HL-60 (cell line): ENCODE data around the gene RFXANK.

Experiments
- DNase-seq, 2 experiments: peaks; one replicate each; pipeline ENCODE4 v3.0.0-alpha.2; 2010 to 2020; ENCODE audit warnings: low read depth in 1 of 2, low spot score in 1 of 2
- H3K27ac ChIP-seq: fragments of 250-450 bp; sonication (Bioruptor Pico); replicated peaks from 2 replicates; pipeline ENCODE4 v1.5.1; 2020; ENCODE audit warnings: mild to moderate bottlenecking, moderate library complexity
- H3K27me3 ChIP-seq: fragments of 250-450 bp; sonication (Bioruptor Pico); 2 replicates; pipeline ENCODE4 v1.5.1; 2021; ENCODE audit warnings: mild to moderate bottlenecking, moderate library complexity; ENCODE audit not compliant: insufficient read depth, poor library complexity, severe bottlenecking
- H3K4me3 ChIP-seq: replicated peaks from 2 replicates; pipeline ENCODE4 v1.5.1; 2011; ENCODE audit warnings: mild to moderate bottlenecking, control low read depth, low read length; ENCODE audit not compliant: insufficient read depth
- GABPA ChIP-seq: IDR thresholded peaks from 2 replicates; pipeline ENCODE4 v1.6.1; 2012; ENCODE audit warnings: low read depth
- POLR2AphosphoS5 ChIP-seq: IDR thresholded peaks from 2 replicates; pipeline ENCODE4 v1.6.1; 2012; ENCODE audit warnings: low read depth
- SPI1 ChIP-seq: IDR thresholded peaks from 2 replicates; pipeline ENCODE4 v1.6.1; 2012; ENCODE audit warnings: low read depth, mild to moderate bottlenecking, borderline replicate concordance
- TF ChIP-seq, protein P1 (sequence below): IDR thresholded peaks from one replicate; pipeline ENCODE4 v1.5.1; 2011; ENCODE audit warnings: low read length, control low read depth, inconsistent platforms; ENCODE audit not compliant: insufficient read depth
- TF ChIP-seq, protein P2 (sequence below): IDR thresholded peaks from 2 replicates; pipeline ENCODE4 v1.6.1; 2012; ENCODE audit warnings: low read depth; ENCODE audit not compliant: insufficient replicate concordance

RFXANK gene

DNA sequence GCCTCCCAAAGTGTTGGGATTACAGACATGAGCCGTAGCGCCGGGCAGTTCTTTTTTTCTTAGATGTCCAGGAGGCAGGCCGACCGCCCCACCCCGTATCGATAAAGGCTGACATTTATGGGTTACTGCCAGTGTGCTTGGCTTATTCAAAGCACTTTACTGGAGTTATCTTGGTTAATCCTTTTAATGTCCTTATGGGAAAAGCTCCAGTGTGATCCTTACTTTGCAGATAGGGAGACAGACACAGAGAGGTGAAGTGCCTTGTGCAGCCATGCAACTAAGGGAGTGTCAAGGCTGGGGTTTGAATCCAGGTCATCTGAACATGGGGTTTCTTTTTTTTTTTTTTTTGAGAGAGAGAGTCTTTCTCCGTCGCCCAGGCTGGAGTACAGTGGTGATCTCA lies 38.9 kb downstream of the RFXANK start:
- TF ChIP-seq POLR2AphosphoS5, result no peak
- no peak for TF ChIP-seq SPI1
- TF ChIP-seq GABPA, result no peak
- TF ChIP-seq, protein P1, sequence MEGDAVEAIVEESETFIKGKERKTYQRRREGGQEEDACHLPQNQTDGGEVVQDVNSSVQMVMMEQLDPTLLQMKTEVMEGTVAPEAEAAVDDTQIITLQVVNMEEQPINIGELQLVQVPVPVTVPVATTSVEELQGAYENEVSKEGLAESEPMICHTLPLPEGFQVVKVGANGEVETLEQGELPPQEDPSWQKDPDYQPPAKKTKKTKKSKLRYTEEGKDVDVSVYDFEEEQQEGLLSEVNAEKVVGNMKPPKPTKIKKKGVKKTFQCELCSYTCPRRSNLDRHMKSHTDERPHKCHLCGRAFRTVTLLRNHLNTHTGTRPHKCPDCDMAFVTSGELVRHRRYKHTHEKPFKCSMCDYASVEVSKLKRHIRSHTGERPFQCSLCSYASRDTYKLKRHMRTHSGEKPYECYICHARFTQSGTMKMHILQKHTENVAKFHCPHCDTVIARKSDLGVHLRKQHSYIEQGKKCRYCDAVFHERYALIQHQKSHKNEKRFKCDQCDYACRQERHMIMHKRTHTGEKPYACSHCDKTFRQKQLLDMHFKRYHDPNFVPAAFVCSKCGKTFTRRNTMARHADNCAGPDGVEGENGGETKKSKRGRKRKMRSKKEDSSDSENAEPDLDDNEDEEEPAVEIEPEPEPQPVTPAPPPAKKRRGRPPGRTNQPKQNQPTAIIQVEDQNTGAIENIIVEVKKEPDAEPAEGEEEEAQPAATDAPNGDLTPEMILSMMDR, result no peak
- TF ChIP-seq, protein P2, sequence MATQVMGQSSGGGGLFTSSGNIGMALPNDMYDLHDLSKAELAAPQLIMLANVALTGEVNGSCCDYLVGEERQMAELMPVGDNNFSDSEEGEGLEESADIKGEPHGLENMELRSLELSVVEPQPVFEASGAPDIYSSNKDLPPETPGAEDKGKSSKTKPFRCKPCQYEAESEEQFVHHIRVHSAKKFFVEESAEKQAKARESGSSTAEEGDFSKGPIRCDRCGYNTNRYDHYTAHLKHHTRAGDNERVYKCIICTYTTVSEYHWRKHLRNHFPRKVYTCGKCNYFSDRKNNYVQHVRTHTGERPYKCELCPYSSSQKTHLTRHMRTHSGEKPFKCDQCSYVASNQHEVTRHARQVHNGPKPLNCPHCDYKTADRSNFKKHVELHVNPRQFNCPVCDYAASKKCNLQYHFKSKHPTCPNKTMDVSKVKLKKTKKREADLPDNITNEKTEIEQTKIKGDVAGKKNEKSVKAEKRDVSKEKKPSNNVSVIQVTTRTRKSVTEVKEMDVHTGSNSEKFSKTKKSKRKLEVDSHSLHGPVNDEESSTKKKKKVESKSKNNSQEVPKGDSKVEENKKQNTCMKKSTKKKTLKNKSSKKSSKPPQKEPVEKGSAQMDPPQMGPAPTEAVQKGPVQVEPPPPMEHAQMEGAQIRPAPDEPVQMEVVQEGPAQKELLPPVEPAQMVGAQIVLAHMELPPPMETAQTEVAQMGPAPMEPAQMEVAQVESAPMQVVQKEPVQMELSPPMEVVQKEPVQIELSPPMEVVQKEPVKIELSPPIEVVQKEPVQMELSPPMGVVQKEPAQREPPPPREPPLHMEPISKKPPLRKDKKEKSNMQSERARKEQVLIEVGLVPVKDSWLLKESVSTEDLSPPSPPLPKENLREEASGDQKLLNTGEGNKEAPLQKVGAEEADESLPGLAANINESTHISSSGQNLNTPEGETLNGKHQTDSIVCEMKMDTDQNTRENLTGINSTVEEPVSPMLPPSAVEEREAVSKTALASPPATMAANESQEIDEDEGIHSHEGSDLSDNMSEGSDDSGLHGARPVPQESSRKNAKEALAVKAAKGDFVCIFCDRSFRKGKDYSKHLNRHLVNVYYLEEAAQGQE, result no peak
- DNase-seq, result no peak
- no peak overlapping the region for H3K4me3 ChIP-seq
- H3K27ac ChIP-seq, result no peak overlapping the region
- H3K27me3 ChIP-seq, result peaks cover 3% of the 10 kb centered on the region

DNA sequence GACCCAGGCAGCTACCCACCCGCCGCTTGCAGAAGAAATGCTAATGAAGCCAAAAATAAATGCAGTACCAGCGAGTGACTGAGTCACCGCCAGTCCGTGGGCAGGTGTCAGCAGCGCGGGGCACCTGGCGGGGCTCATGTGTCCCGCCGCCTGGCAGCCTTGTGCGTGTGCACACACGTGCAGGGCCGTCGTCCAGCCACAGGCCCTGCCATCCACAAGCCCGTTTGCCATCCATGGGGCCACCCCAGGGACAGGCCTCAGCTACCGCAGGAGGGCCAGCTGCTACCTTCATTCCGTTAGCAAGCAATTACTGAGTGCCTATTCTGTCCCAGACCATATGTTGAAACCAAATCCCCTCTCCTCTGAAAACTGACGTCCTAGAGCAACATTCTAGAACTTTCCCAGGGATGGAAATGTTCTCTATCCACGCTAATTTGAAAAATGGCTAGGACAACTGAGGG lies 40.2 kb downstream of the RFXANK start:
- H3K27me3 ChIP-seq, result peaks cover 3% of the 10 kb centered on the region
- no peak overlapping the region for H3K4me3 ChIP-seq
- DNase-seq, result no peak
- TF ChIP-seq, protein P1, result no peak
- TF ChIP-seq SPI1, result no peak
- H3K27ac ChIP-seq, result no peak overlapping the region

DNA sequence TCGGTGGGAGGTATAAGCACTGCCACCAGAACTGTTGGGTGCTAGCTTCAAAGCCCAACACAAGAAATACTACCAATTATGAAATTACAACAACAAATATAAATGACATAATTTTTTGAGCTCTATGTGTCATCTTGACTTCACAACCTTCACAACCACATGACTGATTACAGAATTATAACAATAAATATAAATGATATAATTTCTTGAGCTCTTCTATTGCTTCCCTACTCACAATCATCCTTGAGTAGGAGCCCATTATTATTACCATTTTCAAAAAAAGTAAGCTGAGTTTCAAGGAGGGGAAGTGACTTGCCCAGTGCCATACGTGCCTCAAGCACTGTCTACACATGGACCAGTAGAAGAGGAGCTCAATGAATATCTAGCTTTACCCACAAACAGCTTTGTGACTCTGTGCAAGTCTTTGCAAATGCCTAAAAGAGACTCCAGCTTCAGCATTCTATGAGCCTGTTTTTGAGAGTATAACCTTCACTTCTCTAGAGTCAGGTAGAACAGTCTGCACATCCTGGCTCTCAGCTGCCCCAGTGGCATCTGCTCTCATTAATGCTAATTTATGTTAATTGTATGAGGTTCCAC lies 42.3 kb downstream of the RFXANK start:
- H3K27me3 ChIP-seq, result no peaks in the 10 kb centered on the region
- TF ChIP-seq, protein P1, result no peak
- no peak for TF ChIP-seq GABPA
- TF ChIP-seq, protein P2, result no peak
- no peak for TF ChIP-seq SPI1
- no peak for TF ChIP-seq POLR2AphosphoS5
- H3K27ac ChIP-seq, result no peak overlapping the region
- no peak for DNase-seq
- no peak overlapping the region for H3K4me3 ChIP-seq

DNA sequence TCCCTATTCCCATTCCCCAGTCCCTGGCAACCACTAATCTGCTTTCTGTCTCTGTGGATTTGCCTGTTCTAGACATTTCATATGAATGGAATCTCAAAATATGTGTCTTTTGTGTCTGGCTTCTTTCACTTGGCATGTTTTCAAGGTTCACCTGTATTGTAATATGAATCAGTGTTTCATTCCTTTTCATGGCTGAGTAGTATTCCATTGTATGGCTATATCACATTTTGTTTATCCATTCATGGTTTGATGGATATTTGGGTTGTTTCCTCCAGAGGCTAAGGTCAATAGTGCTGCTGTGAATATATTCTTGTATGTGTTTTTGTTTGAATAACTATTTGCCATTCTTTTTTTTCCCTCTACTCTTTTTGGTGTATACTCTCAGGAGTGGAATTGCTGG lies 44.1 kb downstream of the RFXANK start:
- Histone ChIP-seq H3K27me3 (no peaks in the 10 kb centered on the region), H3K4me3 (no peak overlapping the region), H3K27ac (no peak overlapping the region)
- TF ChIP-seq, protein P1, result no peak
- no peak for TF ChIP-seq GABPA
- TF ChIP-seq POLR2AphosphoS5, result no peak
- TF ChIP-seq, protein P2, result no peak
- TF ChIP-seq SPI1, result no peak
- no peak for DNase-seq
